A549 (cell line): ENCODE data around the gene MCM3AP. TPM values are rescaled to one million over a fixed set of nuclear protein-coding genes. Genes with fewer than 3 reads are reported as not detected.

Source experiments
- ATAC-seq, 2 experiments: fragments of 200-7000 bp in 1 of 2; fragments of >200 bp in 1 of 2; cut with Nextera tagmentation in 1 of 2; cut with Tn5 transposase in 1 of 2; 3 replicates each; pipeline versions ENCODE4 v1.8.0 to v1.9.1; 2018 to 2020; ENCODE audit warnings: mild to moderate bottlenecking in 1 of 2, moderate library complexity in 1 of 2
- CTCF ChIA-PET: fragments of 300-600 bp; sonication (Branson Sonifier 250); formaldehyde crosslinking; extraction: SDS; loops from one replicate; lab custom pipeline; 2021; ENCODE audit warnings: antibody characterized with exemption, inconsistent platforms; lab: Yijun Ruan, JAX
- POLR2A ChIA-PET: fragments of 350-600 bp; formaldehyde crosslinking; extraction: SDS; loops from one replicate; lab custom pipeline; 2021; ENCODE audit warnings: antibody characterized with exemption, inconsistent platforms; lab: Yijun Ruan, JAX
- DNase-seq, 2 experiments: peaks; one replicate each; pipeline versions ENCODE4 v3.0.0 to v3.0.0-alpha.2; 2011 to 2016; ENCODE audit warnings: low read depth in 1 of 2, low spot score in 1 of 2
- FAIRE-seq: peaks from 2 replicates; lab custom pipeline; 2011; peaks lifted over from hg19 to GRCh38; lab: Jason Lieb, UNC
- H3K27ac ChIP-seq, 2 experiments: fragments of >200 bp; sonication (Bioruptor Twin); formaldehyde crosslinking; 3 replicates each; pipeline ENCODE4 v1.5.1; 2016 to 2017
- H3K4me1 ChIP-seq: fragments of >200 bp; sonication (Bioruptor Twin); formaldehyde crosslinking; 3 replicates; pipeline ENCODE4 v1.6.1; 2016
- H3K4me2 ChIP-seq: fragments of >200 bp; sonication (Bioruptor Twin); formaldehyde crosslinking; 3 replicates; pipeline ENCODE4 v1.6.1; 2016
- H3K4me3 ChIP-seq: fragments of >200 bp; sonication (Bioruptor Twin); formaldehyde crosslinking; 3 replicates; pipeline ENCODE4 v1.5.1; 2016
- H3K9me3 ChIP-seq: fragments of >200 bp; sonication (Bioruptor Twin); formaldehyde crosslinking; 3 replicates; pipeline ENCODE4 v1.6.1; 2016
- BCL3 ChIP-seq: fragments of >200 bp; sonication (Bioruptor Twin); formaldehyde crosslinking; IDR thresholded peaks from 3 replicates; pipeline ENCODE4 v1.6.1; 2016
- CBX2 ChIP-seq: fragments of 200-600 bp; sonication (generic); IDR thresholded peaks from 2 replicates; pipeline ENCODE4 v1.6.1; 2016; ENCODE audit warnings: low read depth, mild to moderate bottlenecking, borderline replicate concordance
- CEBPB ChIP-seq, 2 experiments: fragments of >200 bp in 1 of 2; sonication (Bioruptor Twin) in 1 of 2; formaldehyde crosslinking in 1 of 2; IDR thresholded peaks; 2 replicates each; pipeline ENCODE4 v1.6.1; 2012 to 2016
- E2F6 ChIP-seq: IDR thresholded peaks from 2 replicates; pipeline ENCODE4 v1.6.1; 2012; ENCODE audit warnings: low read depth, borderline replicate concordance
- ESRRA ChIP-seq: fragments of 150-350 bp; IDR thresholded peaks from 2 replicates; pipeline ENCODE4 v1.6.1; 2014; ENCODE audit warnings: mild to moderate bottlenecking, low read length, borderline replicate concordance
- FOSB ChIP-seq: fragments of 250-450 bp; sonication (Bioruptor Pico); IDR thresholded peaks from 2 replicates; pipeline ENCODE4 v1.5.0; 2020; ENCODE audit warnings: mild to moderate bottlenecking, moderate library complexity
- FOSL2 ChIP-seq, 2 experiments: fragments of 450-650 bp in 1 of 2; fragments of >200 bp in 1 of 2; sonication (Bioruptor Twin) in 1 of 2; formaldehyde crosslinking; IDR thresholded peaks; 2 replicates each; pipeline versions ENCODE4 v1.5.0 to v1.6.1; 2016 to 2020; ENCODE audit warnings: mild to moderate bottlenecking in 1 of 2, moderate library complexity in 1 of 2
- GATA3 ChIP-seq: IDR thresholded peaks from 2 replicates; pipeline ENCODE4 v1.6.1; 2012; ENCODE audit warnings: borderline replicate concordance
- HDAC2 ChIP-seq: fragments of 200-600 bp; sonication (generic); IDR thresholded peaks from 2 replicates; pipeline ENCODE4 v1.6.1; 2016
- HMGXB4 ChIP-seq: fragments of 250-450 bp; sonication (Bioruptor Pico); IDR thresholded peaks from 2 replicates; pipeline ENCODE4 v1.5.0; 2021; ENCODE audit warnings: mild to moderate bottlenecking, moderate library complexity, borderline replicate concordance
- JUNB ChIP-seq: fragments of >200 bp; sonication (Bioruptor Twin); formaldehyde crosslinking; IDR thresholded peaks from 2 replicates; pipeline ENCODE4 v1.6.1; 2016
- KDM5A ChIP-seq: fragments of 200-600 bp; sonication (generic); IDR thresholded peaks from 2 replicates; pipeline ENCODE4 v1.6.1; 2016; ENCODE audit warnings: antibody characterized with exemption, mild to moderate bottlenecking
- MAFK ChIP-seq: fragments of 450-650 bp; IDR thresholded peaks from 2 replicates; pipeline ENCODE4 v1.6.1; 2014; ENCODE audit not compliant: partially characterized antibody
- MAZ ChIP-seq: fragments of 150-350 bp; IDR thresholded peaks from 2 replicates; pipeline ENCODE4 v1.6.1; 2014; ENCODE audit warnings: antibody characterized with exemption, low read depth, low read length, borderline replicate concordance
- NPAS2 ChIP-seq: fragments of 250-450 bp; sonication (Bioruptor Pico); IDR thresholded peaks from 2 replicates; pipeline ENCODE4 v1.8.0; 2022; ENCODE audit warnings: mild to moderate bottlenecking, moderate library complexity, borderline replicate concordance
- NR3C1 ChIP-seq: fragments of >200 bp; sonication (Bioruptor Twin); formaldehyde crosslinking; IDR thresholded peaks from 3 replicates; pipeline ENCODE4 v1.6.1; 2017
- PHF8 ChIP-seq: fragments of 200-600 bp; sonication (generic); IDR thresholded peaks from 2 replicates; pipeline ENCODE4 v1.6.1; 2016; ENCODE audit warnings: low read depth, mild to moderate bottlenecking, antibody characterized with exemption, moderate library complexity, borderline replicate concordance
- POLR2A ChIP-seq: IDR thresholded peaks from 2 replicates; pipeline ENCODE4 v1.6.1; 2012; ENCODE audit warnings: mild to moderate bottlenecking, low read length
- RCOR1 ChIP-seq: fragments of 150-350 bp; IDR thresholded peaks from 2 replicates; pipeline ENCODE4 v1.6.1; 2014; ENCODE audit warnings: antibody characterized with exemption, low read length, low read depth
- USF2 ChIP-seq: fragments of 450-650 bp; IDR thresholded peaks from 2 replicates; pipeline ENCODE4 v1.6.1; 2014; ENCODE audit warnings: antibody characterized with exemption
- ZNF302 ChIP-seq: fragments of 250-450 bp; sonication (Bioruptor Pico); IDR thresholded peaks from 2 replicates; pipeline ENCODE4 v1.9.0; 2021; ENCODE audit warnings: inconsistent platforms, mild to moderate bottlenecking, moderate library complexity
- ZSCAN20 ChIP-seq: fragments of 250-450 bp; sonication (Bioruptor Pico); IDR thresholded peaks from 2 replicates; pipeline ENCODE4 v1.8.0; 2022; ENCODE audit warnings: mild to moderate bottlenecking, moderate library complexity
- WGBS: methylation state at CpG from one replicate; pipeline ENCODE4 v1.1.6; 2017; ENCODE audit errors: missing lambda C conversion rate; 5-methylcytosine and 5-hydroxymethylcytosine counted together
- polyA plus RNA-seq, 4 experiments: library from polyadenylated mRNA; depleted of rRNA in 3 of 4; stranded (reverse); fragments of >200 nt; fragmentation: RNase III in 1 of 4; extraction: RNeasy Plus Mini Kit Qiagen cat#74134 plus additional on column Dnase treatment in 1 of 4; gene quantifications; 2 replicates in 3 of 4; 3 replicates in 1 of 4; pipeline ENCODE4 v1.2.3, GENCODE V29; 2011 to 2017

MCM3AP gene
- polyA plus RNA-seq, 2 of the 4 experiments (the other 2 are of a cell fraction): 41.2 to 43.6 TPM

GRCh38 chr21:46285761-46286647 is 593 bp upstream of the MCM3AP start, which contains the start of gene YBEY (continued):
- TF ChIP-seq MAFK (no peak), USF2 (no peak), HMGXB4 (CRISPR knock-in tag) (no peak), NPAS2 (CRISPR knock-in tag) (no peak)

- no peaks in the 10 kb centered on the region for H3K9me3 ChIP-seq
- FAIRE-seq (no peak), DNase-seq (no peak), ATAC-seq (no peak)
- ChIA-PET POLR2A (no interaction called here), CTCF (interaction anchor here (1.4 to 1.5 kb wide), 2 partner anchors 17 to 141 kb away, joined by 5 to 6 read pairs; no protein-coding TSS in a partner anchor)
- peak overlapping the region; percentile 98 for H3K4me3 ChIP-seq
- 89% methylated on average over 1 of the region's 1 CpG for WGBS
- peak overlapping the region in 1 of 2 experiments; percentile 99; a peak in 4 of 6 replicates for H3K27ac ChIP-seq
- H3K4me1 ChIP-seq: peaks cover 25% of the 10 kb centered on the region
- H3K4me2 ChIP-seq: peak overlapping the region; percentile 87
- TF ChIP-seq JUNB (no peak), GATA3 (no peak), KDM5A (no peak), FOSL2 (IDR thresholded peaks at IDR 0.05) (no peak), FOSL2 (CRISPR knock-in tag; IDR thresholded peaks at IDR 0.05) (no peak), PHF8 (no peak), CEBPB (IDR thresholded peaks at IDR 0.05) (no peak), ZSCAN20 (no peak), HDAC2 (no peak), ZNF302 (no peak), CBX2 (no peak), POLR2A (no peak), ESRRA (no peak), BCL3 (no peak), FOSB (CRISPR knock-in tag) (no peak), MAZ (no peak), E2F6 (no peak), RCOR1 (no peak), NR3C1 (no peak)
Observed at GRCh38 chr21:46284733-46285132, 678 bp downstream of the MCM3AP start.
